DMS153 treated with DMSO at 0.1 percent for 48 hours (cell line): Measurements from ENCODE around the gene TRAF3IP1.

ENCODE experiments used
- DNase-seq: peaks from one replicate; lab custom pipeline; 2025; ENCODE audit not compliant: unreplicated experiment; lab: John Stamatoyannopoulos, UW

The TRAF3IP1 gene

GRCh38 chr2:238423561-238424312, 103.4 kb downstream of the TRAF3IP1 start:
- DNase-seq = no peak

- DNase-seq = no peak
Measured at GRCh38 chr2:238424313-238424700, 104.0 kb downstream of the TRAF3IP1 start.

GRCh38 chr2:238425505-238425978, 105.2 kb downstream of the TRAF3IP1 start:
- DNase-seq = no peak

GRCh38 chr2:238425979-238426567, 105.8 kb downstream of the TRAF3IP1 start:
- DNase-seq = no peak

- peak; percentile 36 for DNase-seq
Measured at GRCh38 chr2:238426568-238427434, 106.5 kb downstream of the TRAF3IP1 start, which contains the start of gene ASB1. TSS of gene ASB1 (plus strand) at chr2:238426927. CDS start at chr2:238427071, 144 bp downstream.

GRCh38 chr2:238427435-238428162, 107.3 kb downstream of the TRAF3IP1 start:
- DNase-seq = no peak

GRCh38 chr2:238428866-238429265, 108.5 kb downstream of the TRAF3IP1 start:
- no peak for DNase-seq

GRCh38 chr2:238430781-238431180, 110.5 kb downstream of the TRAF3IP1 start:
- no peak for DNase-seq

GRCh38 chr2:238431456-238431855, 111.1 kb downstream of the TRAF3IP1 start:
- DNase-seq = no peak

- DNase-seq = no peak
Measured at GRCh38 chr2:238433300-238433915, 113.1 kb downstream of the TRAF3IP1 start.

- DNase-seq = no peak
Measured at GRCh38 chr2:238433941-238434845, 113.9 kb downstream of the TRAF3IP1 start.

GRCh38 chr2:238434846-238435751, 114.8 kb downstream of the TRAF3IP1 start:
- no peak for DNase-seq

GRCh38 chr2:238435752-238436096, 115.4 kb downstream of the TRAF3IP1 start:
- DNase-seq = no peak

GRCh38 chr2:238438856-238439849, 118.8 kb downstream of the TRAF3IP1 start:
- no peak for DNase-seq

- no peak for DNase-seq
Measured at GRCh38 chr2:238439917-238440316, 119.6 kb downstream of the TRAF3IP1 start.

- no peak for DNase-seq
Measured at GRCh38 chr2:238440331-238440730, 120.0 kb downstream of the TRAF3IP1 start.

- no peak for DNase-seq
Measured at GRCh38 chr2:238440767-238441166, 120.4 kb downstream of the TRAF3IP1 start.
